Ishikawa (cell line): ENCODE data around the gene PSME4.

Source experiments
- CEBPB ChIP-seq: IDR thresholded peaks from 2 replicates; pipeline ENCODE4 v1.6.1; 2012
- CREB1 ChIP-seq: IDR thresholded peaks from 2 replicates; pipeline ENCODE4 v1.6.1; 2012; ENCODE audit warnings: low read depth
- EGR1 ChIP-seq: IDR thresholded peaks from 2 replicates; pipeline ENCODE4 v1.6.1; 2012
- EP300 ChIP-seq: IDR thresholded peaks from 2 replicates; pipeline ENCODE4 v1.6.1; 2012; ENCODE audit warnings: borderline replicate concordance
- FOXM1 ChIP-seq: IDR thresholded peaks from 2 replicates; pipeline ENCODE4 v1.6.1; 2012; ENCODE audit warnings: low read depth, borderline replicate concordance
- NFIC ChIP-seq: IDR thresholded peaks from 2 replicates; pipeline ENCODE4 v1.6.1; 2012
- RAD21 ChIP-seq: IDR thresholded peaks from 2 replicates; pipeline ENCODE4 v1.6.1; 2012; ENCODE audit warnings: low read depth
- REST ChIP-seq: IDR thresholded peaks from 2 replicates; pipeline ENCODE4 v1.6.1; 2012; ENCODE audit warnings: low read depth, mild to moderate bottlenecking
- TAF1 ChIP-seq: IDR thresholded peaks from 2 replicates; pipeline ENCODE4 v1.6.1; 2012; ENCODE audit warnings: low read depth, mild to moderate bottlenecking
- TCF12 ChIP-seq: IDR thresholded peaks from 2 replicates; pipeline ENCODE4 v1.6.1; 2012; ENCODE audit warnings: low read depth
- TEAD4 ChIP-seq: IDR thresholded peaks from 2 replicates; pipeline ENCODE4 v1.6.1; 2012
- YY1 ChIP-seq: IDR thresholded peaks from 2 replicates; pipeline ENCODE4 v1.6.1; 2012; ENCODE audit warnings: low read depth
- ZBTB7A ChIP-seq: IDR thresholded peaks from 2 replicates; pipeline ENCODE4 v1.6.1; 2012; ENCODE audit warnings: low read depth
- TF ChIP-seq, protein P1 (sequence below): IDR thresholded peaks from 2 replicates; pipeline ENCODE4 v1.6.1; 2012
- TF ChIP-seq, protein P2 (sequence below): IDR thresholded peaks from 2 replicates; pipeline ENCODE4 v1.6.1; 2012

Gene PSME4

GRCh38 chr2:54008439-54008838 is 37.6 kb upstream of the PSME4 start:
- no peak for TF ChIP-seq CREB1
- TF ChIP-seq ZBTB7A = no peak
- TF ChIP-seq TCF12 = no peak
- TF ChIP-seq, protein P1, sequence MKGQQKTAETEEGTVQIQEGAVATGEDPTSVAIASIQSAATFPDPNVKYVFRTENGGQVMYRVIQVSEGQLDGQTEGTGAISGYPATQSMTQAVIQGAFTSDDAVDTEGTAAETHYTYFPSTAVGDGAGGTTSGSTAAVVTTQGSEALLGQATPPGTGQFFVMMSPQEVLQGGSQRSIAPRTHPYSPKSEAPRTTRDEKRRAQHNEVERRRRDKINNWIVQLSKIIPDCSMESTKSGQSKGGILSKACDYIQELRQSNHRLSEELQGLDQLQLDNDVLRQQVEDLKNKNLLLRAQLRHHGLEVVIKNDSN = no peak
- no peak for TF ChIP-seq YY1

GRCh38 chr2:54000524-54000923 is 29.7 kb upstream of the PSME4 start:
- no peak for TF ChIP-seq EP300

DNA sequence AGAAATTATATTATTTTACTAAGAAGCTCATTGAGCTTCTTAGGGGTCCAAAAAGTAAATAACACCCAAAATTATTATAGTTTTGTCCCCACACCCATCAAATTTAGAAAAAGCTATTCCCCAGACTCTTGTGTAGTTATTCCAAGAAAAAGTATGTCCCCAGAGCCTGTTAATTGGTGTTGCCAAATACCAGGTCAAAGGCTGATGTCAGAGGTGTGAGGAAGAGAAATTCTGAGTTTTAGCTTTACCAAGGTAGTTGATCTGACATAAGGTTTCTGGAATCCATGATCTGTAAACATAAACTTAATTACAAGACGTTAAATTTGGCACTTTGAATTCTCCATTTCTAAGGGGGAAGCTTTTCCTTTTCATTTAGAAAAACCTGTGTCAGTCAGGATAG is 29.3 kb upstream of the PSME4 start:
- TF ChIP-seq ZBTB7A = no peak
- TF ChIP-seq CREB1 = no peak
- TF ChIP-seq TAF1 = no peak
- no peak for TF ChIP-seq CEBPB
- no peak for TF ChIP-seq NFIC
- TF ChIP-seq RAD21 = no peak
- no peak for TF ChIP-seq TCF12
- TF ChIP-seq YY1 = no peak
- TF ChIP-seq, protein P2, sequence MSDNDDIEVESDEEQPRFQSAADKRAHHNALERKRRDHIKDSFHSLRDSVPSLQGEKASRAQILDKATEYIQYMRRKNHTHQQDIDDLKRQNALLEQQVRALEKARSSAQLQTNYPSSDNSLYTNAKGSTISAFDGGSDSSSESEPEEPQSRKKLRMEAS = no peak
- no peak for TF ChIP-seq EGR1
- no peak for TF ChIP-seq EP300
- no peak for TF ChIP-seq TEAD4
- TF ChIP-seq, protein P1 = no peak
- TF ChIP-seq FOXM1 = no peak
- TF ChIP-seq REST = no peak

DNA sequence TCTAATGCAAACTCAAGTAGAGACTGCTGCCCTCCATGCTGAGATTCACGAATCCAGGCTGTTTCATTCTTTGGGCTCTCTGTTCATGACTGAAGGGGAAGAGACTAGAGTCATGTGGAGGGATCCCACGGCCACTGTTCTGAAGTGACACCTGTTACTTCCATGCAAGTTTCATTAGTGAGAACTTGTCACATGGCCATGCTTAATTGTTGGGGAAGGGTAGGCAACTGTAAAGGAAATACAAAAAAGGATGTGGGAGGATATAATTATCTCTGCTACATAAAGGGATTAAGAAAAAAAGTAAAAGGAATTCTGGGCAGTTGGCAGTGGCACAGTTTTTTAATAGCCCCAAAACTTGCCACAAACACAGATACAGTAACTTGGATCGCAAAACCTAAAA is 28.0 kb upstream of the PSME4 start:
- TF ChIP-seq, protein P1 = no peak
- TF ChIP-seq TEAD4 (no peak), TAF1 (no peak), YY1 (no peak), NFIC (no peak), EP300 (no peak), REST (no peak), FOXM1 (no peak), ZBTB7A (no peak), TCF12 (no peak), CREB1 (no peak), CEBPB (no peak), RAD21 (no peak), EGR1 (no peak)
- TF ChIP-seq, protein P2 = no peak

GRCh38 chr2:53994818-53995808 is 24.3 kb upstream of the PSME4 start:
- TF ChIP-seq CEBPB = no peak
- TF ChIP-seq CREB1 = no peak
- no peak for TF ChIP-seq TEAD4
- no peak for TF ChIP-seq YY1
- TF ChIP-seq, protein P2 = no peak
- no peak for TF ChIP-seq ZBTB7A
- no peak for TF ChIP-seq TCF12
- no peak for TF ChIP-seq NFIC
- TF ChIP-seq RAD21 = no peak
- TF ChIP-seq, protein P1 = no peak
- no peak for TF ChIP-seq EP300
- TF ChIP-seq FOXM1 = no peak
- no peak for TF ChIP-seq REST
- TF ChIP-seq EGR1 = no peak
- TF ChIP-seq TAF1 = no peak
